Measurements from ENCODE around the gene TMCO2.

GRCh38 chr1:40273547-40274166, 25.9 kb downstream of the TMCO2 start:
- TF ChIP-seq CTCF (IDR thresholded peaks at IDR 0.05) (no peak), ZFX (IDR thresholded peaks at IDR 0.05; ENCODE audit: borderline replicate concordance) (no peak)
